ENCODE results near the gene MT1X.
A peak's percentile ranks its signal among the peaks of the same experiment; 100 is the strongest.

MT1X gene

GRCh38 chr16:56688762-56689161 is 6.5 kb downstream of the MT1X start:
- Histone ChIP-seq H3K9me3 (ENCODE audit: insufficient read depth, low read depth, low read length) (peaks cover 5% of the 10 kb centered on the region), H2AK5ac (ENCODE audit: low read length) (no peak overlapping the region), H3K4me2 (ENCODE audit: low read length) (no peak overlapping the region), H3K36me3 (ENCODE audit: control insufficient read depth in 1 of 2, insufficient read depth in 2 of 2, low read length in 2 of 2) (no peaks in the 10 kb centered on the region), H2BK12ac (ENCODE audit: low read length) (no peak overlapping the region), H3K4me1 (ENCODE audit: control insufficient read depth in 1 of 2, insufficient read depth in 2 of 2, low read length in 2 of 2) (peaks cover 5 to 7% of the 10 kb centered on the region in 2 experiments), H3K27me3 (ENCODE audit: insufficient read depth, low read length) (no peaks in the 10 kb centered on the region), H4K91ac (ENCODE audit: low read depth, low read length) (no peak overlapping the region), H3K18ac (ENCODE audit: low read length) (no peak overlapping the region), H3K79me1 (ENCODE audit: low read length) (no peaks in the 10 kb centered on the region), H4K12ac (ENCODE audit: low read depth, low read length) (no peak overlapping the region), H3K27ac (ENCODE audit: low read depth, low read length) (no peak overlapping the region), H3K4ac (ENCODE audit: low read depth, low read length) (no peak overlapping the region), H4K8ac (ENCODE audit: low read depth, low read length) (no peak overlapping the region), H3K9ac (ENCODE audit: low read length) (no peak overlapping the region), H2AFZ (ENCODE audit: insufficient read depth, low read length, poor library complexity) (no peak overlapping the region), H3K14ac (ENCODE audit: low read length) (no peak overlapping the region), H2BK120ac (ENCODE audit: insufficient read depth, low read length, poor library complexity) (no peak overlapping the region), H3K79me2 (ENCODE audit: control insufficient read depth, insufficient read depth, low read length, poor library complexity) (no peaks in the 10 kb centered on the region), H2BK5ac (ENCODE audit: low read depth, low read length, poor library complexity) (no peak overlapping the region), H3K4me3 (ENCODE audit: low read depth, low read length) (no peak overlapping the region), H3K23ac (ENCODE audit: low read length) (no peak overlapping the region)
- no CpG with 5 or more reads among the region's 1 CpG for WGBS (ENCODE audit: extremely low coverage, insufficient coverage, insufficient read length)
- no peak for DNase-seq

- Histone ChIP-seq H2BK12ac (ENCODE audit: low read length) (no peak overlapping the region), H2BK5ac (ENCODE audit: low read depth, low read length, poor library complexity) (no peak overlapping the region), H3K4me2 (ENCODE audit: low read length) (no peak overlapping the region), H3K4ac (ENCODE audit: low read depth, low read length) (no peak overlapping the region), H3K23ac (ENCODE audit: low read length) (no peak overlapping the region), H2AFZ (ENCODE audit: insufficient read depth, low read length, poor library complexity) (no peak overlapping the region), H3K79me2 (ENCODE audit: control insufficient read depth, insufficient read depth, low read length, poor library complexity) (no peaks in the 10 kb centered on the region), H2AK5ac (ENCODE audit: low read length) (no peak overlapping the region), H3K9me3 (ENCODE audit: insufficient read depth, low read depth, low read length) (peaks cover 5% of the 10 kb centered on the region), H3K9ac (ENCODE audit: low read length) (no peak overlapping the region), H3K79me1 (ENCODE audit: low read length) (no peaks in the 10 kb centered on the region), H3K36me3 (ENCODE audit: control insufficient read depth in 1 of 2, insufficient read depth in 2 of 2, low read length in 2 of 2) (no peaks in the 10 kb centered on the region), H2BK120ac (ENCODE audit: insufficient read depth, low read length, poor library complexity) (no peak overlapping the region), H3K4me3 (ENCODE audit: low read depth, low read length) (no peak overlapping the region), H4K8ac (ENCODE audit: low read depth, low read length) (no peak overlapping the region), H4K12ac (ENCODE audit: low read depth, low read length) (no peak overlapping the region), H3K27me3 (ENCODE audit: insufficient read depth, low read length) (no peaks in the 10 kb centered on the region), H4K91ac (ENCODE audit: low read depth, low read length) (no peak overlapping the region), H3K4me1 (ENCODE audit: control insufficient read depth in 1 of 2, insufficient read depth in 2 of 2, low read length in 2 of 2) (peaks cover 5 to 7% of the 10 kb centered on the region in 2 experiments), H3K27ac (ENCODE audit: low read depth, low read length) (no peak overlapping the region), H3K14ac (ENCODE audit: low read length) (no peak overlapping the region), H3K18ac (ENCODE audit: low read length) (no peak overlapping the region)
- DNase-seq: peak; percentile 43 to 69
- WGBS (ENCODE audit: extremely low coverage, insufficient coverage, insufficient read length): no CpG with 5 or more reads among the region's 3 CpGs
Observed at GRCh38 chr16:56689171-56689570, 6.9 kb downstream of the MT1X start.

- no peak overlapping the region for H2AFZ ChIP-seq (ENCODE audit: insufficient read depth, low read length, poor library complexity)
- H3K9ac ChIP-seq (ENCODE audit: low read length): no peak overlapping the region
- no peak overlapping the region for H3K4ac ChIP-seq (ENCODE audit: low read depth, low read length)
- no peak overlapping the region for H3K18ac ChIP-seq (ENCODE audit: low read length)
- peaks cover 5 to 7% of the 10 kb centered on the region in 2 experiments for H3K4me1 ChIP-seq (ENCODE audit: control insufficient read depth in 1 of 2, insufficient read depth in 2 of 2, low read length in 2 of 2)
- no peak overlapping the region for H4K12ac ChIP-seq (ENCODE audit: low read depth, low read length)
- no peak overlapping the region for H3K23ac ChIP-seq (ENCODE audit: low read length)
- H3K79me1 ChIP-seq (ENCODE audit: low read length): no peaks in the 10 kb centered on the region
- H3K9me3 ChIP-seq (ENCODE audit: insufficient read depth, low read depth, low read length): peaks cover 5% of the 10 kb centered on the region
- no peak overlapping the region for H2BK12ac ChIP-seq (ENCODE audit: low read length)
- DNase-seq: no peak
- no peak overlapping the region for H4K8ac ChIP-seq (ENCODE audit: low read depth, low read length)
- no CpG with 5 or more reads among the region's 4 CpGs for WGBS (ENCODE audit: extremely low coverage, insufficient coverage, insufficient read length)
- no peaks in the 10 kb centered on the region for H3K79me2 ChIP-seq (ENCODE audit: control insufficient read depth, insufficient read depth, low read length, poor library complexity)
- no peak overlapping the region for H3K27ac ChIP-seq (ENCODE audit: low read depth, low read length)
- H2AK5ac ChIP-seq (ENCODE audit: low read length): no peak overlapping the region
- H3K4me2 ChIP-seq (ENCODE audit: low read length): no peak overlapping the region
- no peaks in the 10 kb centered on the region for H3K27me3 ChIP-seq (ENCODE audit: insufficient read depth, low read length)
- no peak overlapping the region for H4K91ac ChIP-seq (ENCODE audit: low read depth, low read length)
- H3K36me3 ChIP-seq (ENCODE audit: control insufficient read depth in 1 of 2, insufficient read depth in 2 of 2, low read length in 2 of 2): no peaks in the 10 kb centered on the region
- no peak overlapping the region for H2BK5ac ChIP-seq (ENCODE audit: low read depth, low read length, poor library complexity)
- H3K14ac ChIP-seq (ENCODE audit: low read length): no peak overlapping the region
- no peak overlapping the region for H2BK120ac ChIP-seq (ENCODE audit: insufficient read depth, low read length, poor library complexity)
- no peak overlapping the region for H3K4me3 ChIP-seq (ENCODE audit: low read depth, low read length)
Observed at GRCh38 chr16:56690420-56691122, 8.3 kb downstream of the MT1X start.

DNA sequence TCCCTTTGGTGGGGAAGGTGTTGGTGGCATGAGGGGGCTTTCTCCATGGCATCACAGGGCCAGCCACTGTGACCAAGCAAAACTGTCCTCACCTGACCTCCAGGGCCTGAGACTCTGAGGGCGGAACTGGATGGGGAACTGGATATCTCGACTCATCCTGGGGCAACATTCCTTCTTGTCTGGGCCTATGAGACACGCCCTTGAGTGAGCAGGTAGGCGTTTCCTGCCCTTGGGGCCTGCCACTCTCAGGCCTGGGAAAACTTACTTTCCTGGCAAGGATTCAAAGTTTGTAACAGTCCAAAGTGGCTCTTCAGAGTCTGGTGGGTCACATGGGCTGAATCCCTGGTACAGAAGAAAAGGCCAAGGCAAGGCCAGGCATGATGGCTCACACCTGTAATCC is 9.6 kb downstream of the MT1X start:
- peak; percentile 96 to 97 for DNase-seq
- Histone ChIP-seq H3K4me2 (ENCODE audit: low read length) (no peak overlapping the region), H3K23ac (ENCODE audit: low read length) (no peak overlapping the region), H2BK5ac (ENCODE audit: low read depth, low read length, poor library complexity) (no peak overlapping the region), H3K79me1 (ENCODE audit: low read length) (no peaks in the 10 kb centered on the region), H3K27ac (ENCODE audit: low read depth, low read length) (no peak overlapping the region), H3K79me2 (ENCODE audit: control insufficient read depth, insufficient read depth, low read length, poor library complexity) (no peaks in the 10 kb centered on the region), H3K14ac (ENCODE audit: low read length) (no peak overlapping the region), H3K27me3 (ENCODE audit: insufficient read depth, low read length) (no peaks in the 10 kb centered on the region), H2AK5ac (ENCODE audit: low read length) (no peak overlapping the region), H3K4me3 (ENCODE audit: low read depth, low read length) (no peak overlapping the region), H3K36me3 (ENCODE audit: control insufficient read depth in 1 of 2, insufficient read depth in 2 of 2, low read length in 2 of 2) (no peaks in the 10 kb centered on the region), H2BK120ac (ENCODE audit: insufficient read depth, low read length, poor library complexity) (no peak overlapping the region), H3K9ac (ENCODE audit: low read length) (no peak overlapping the region), H3K4ac (ENCODE audit: low read depth, low read length) (no peak overlapping the region), H4K12ac (ENCODE audit: low read depth, low read length) (no peak overlapping the region), H4K91ac (ENCODE audit: low read depth, low read length) (no peak overlapping the region), H2AFZ (ENCODE audit: insufficient read depth, low read length, poor library complexity) (no peak overlapping the region), H2BK12ac (ENCODE audit: low read length) (no peak overlapping the region), H3K18ac (ENCODE audit: low read length) (no peak overlapping the region), H4K8ac (ENCODE audit: low read depth, low read length) (no peak overlapping the region), H3K9me3 (ENCODE audit: insufficient read depth, low read depth, low read length) (peaks cover 5% of the 10 kb centered on the region), H3K4me1 (ENCODE audit: control insufficient read depth in 1 of 2, insufficient read depth in 2 of 2, low read length in 2 of 2) (peaks cover 5 to 7% of the 10 kb centered on the region in 2 experiments)
- WGBS (ENCODE audit: extremely low coverage, insufficient coverage, insufficient read length): no CpG with 5 or more reads among the region's 4 CpGs

All from trophoblast cell (in vitro differentiated cells and primary cell).